Naive thymus-derived CD4-positive, alpha-beta T cell (primary cell): Measurements from ENCODE around the gene LINGO1. TPM values are rescaled to one million over a fixed set of nuclear protein-coding genes. Genes with fewer than 3 reads are reported as not detected.

ENCODE experiments used
- ATAC-seq: fragments of 150-1000 bp; cut with Tn5 transposase; 2 replicates; pipeline ENCODE4 v1.10.0; 2021; ENCODE audit warnings: mild to moderate bottlenecking, moderate library complexity
- CTCF ChIA-PET: fragments of 350-600 bp; sonication (Branson Sonifier 250); formaldehyde crosslinking; loops from one replicate; lab custom pipeline; 2021; ENCODE audit warnings: antibody characterized with exemption; lab: Charles Lee
- POLR2A ChIA-PET: fragments of 350-600 bp; sonication (Branson Sonifier 250); formaldehyde crosslinking; loops from one replicate; lab custom pipeline; 2021; ENCODE audit warnings: antibody characterized with exemption, inconsistent platforms; lab: Charles Lee
- DNase-seq, 9 donors: peaks; one replicate each; pipeline versions ENCODE4 v3.0.0 to v3.0.0-alpha.2; 2020 to 2022; ENCODE audit warnings: mixed read lengths in 1 of 9
- H3K27ac ChIP-seq: one replicate; pipeline ENCODE4 v1.7.0; 2013; ENCODE audit warnings: mild to moderate bottlenecking, low read depth, low read length, moderate library complexity
- H3K27me3 ChIP-seq, 2 donors: one replicate each; pipeline ENCODE4 v1.7.0; 2013; ENCODE audit warnings: low read length in 2 of 2, mild to moderate bottlenecking in 2 of 2, moderate library complexity in 2 of 2; ENCODE audit not compliant: control insufficient read depth in 2 of 2, insufficient read depth in 2 of 2
- H3K36me3 ChIP-seq, 3 experiments: 1 replicate in 2 of 3; 2 replicates in 1 of 3; pipeline ENCODE4 v1.7.0; 2013; ENCODE audit warnings: low read length in 3 of 3, mild to moderate bottlenecking in 3 of 3, moderate library complexity in 1 of 3; ENCODE audit not compliant: insufficient read depth in 3 of 3, control insufficient read depth in 2 of 3
- H3K4me1 ChIP-seq, 2 donors: one replicate each; pipeline ENCODE4 v1.7.0; 2013; ENCODE audit warnings: low read length in 2 of 2, mild to moderate bottlenecking in 2 of 2, moderate library complexity in 1 of 2; ENCODE audit not compliant: control insufficient read depth in 2 of 2, insufficient read depth in 2 of 2
- H3K4me3 ChIP-seq: 2 replicates; pipeline ENCODE4 v1.7.0; 2013; ENCODE audit warnings: mild to moderate bottlenecking, low read length
- H3K9me3 ChIP-seq, 3 experiments: 1 replicate in 2 of 3; 2 replicates in 1 of 3; pipeline ENCODE4 v1.7.0; 2013; ENCODE audit warnings: low read length in 3 of 3; ENCODE audit not compliant: control insufficient read depth in 2 of 3
- H3K27ac Mint-ChIP-seq, 9 donors: one replicate each; pipeline ENCODE4 v1.8.0; 2020 to 2022; ENCODE audit warnings: mixed read lengths in 9 of 9, mild to moderate bottlenecking in 8 of 9, moderate library complexity in 5 of 9, inconsistent platforms in 2 of 9
- H3K27me3 Mint-ChIP-seq, 5 donors: one replicate each; pipeline ENCODE4 v1.8.0; 2021 to 2022; ENCODE audit warnings: mixed read lengths in 5 of 5, mild to moderate bottlenecking in 1 of 5
- H3K36me3 Mint-ChIP-seq, 5 donors: one replicate each; pipeline ENCODE4 v1.8.0; 2020 to 2022; ENCODE audit warnings: mixed read lengths in 5 of 5, mild to moderate bottlenecking in 3 of 5, inconsistent platforms in 1 of 5
- H3K4me1 Mint-ChIP-seq, 7 donors: one replicate each; pipeline ENCODE4 v1.8.0; 2020 to 2022; ENCODE audit warnings: mixed read lengths in 7 of 7, mild to moderate bottlenecking in 3 of 7, inconsistent platforms in 1 of 7
- H3K4me3 Mint-ChIP-seq, 10 donors: one replicate each; pipeline ENCODE4 v1.8.0; 2020 to 2022; ENCODE audit warnings: mild to moderate bottlenecking in 10 of 10, mixed read lengths in 10 of 10, moderate library complexity in 6 of 10, inconsistent platforms in 2 of 10
- H3K9me3 Mint-ChIP-seq, 11 donors: one replicate each; pipeline ENCODE4 v1.8.0; 2020 to 2022; ENCODE audit warnings: mixed read lengths in 11 of 11, mild to moderate bottlenecking in 4 of 11, inconsistent platforms in 1 of 11, moderate library complexity in 1 of 11
- intact Hi-C, 2 donors: fragments of 100-400 bp; cut with micrococcal nuclease; formaldehyde crosslinking; loops; one replicate each; pipeline ENCODE4 v1.15.1; 2023
- polyA plus RNA-seq, 2 donors: library from polyadenylated mRNA; unstranded; fragments of 300-500 nt; fragmentation: Illumina TruSeq; gene quantifications; one replicate each; pipeline ENCODE4 v1.2.3, GENCODE V29; 2021
- total RNA-seq, 6 experiments: library from RNA in 5 of 6; stranded (reverse) in 5 of 6; gene quantifications; 1 replicate in 5 of 6; 2 replicates in 1 of 6; pipeline ENCODE4 v1.2.3 and lab custom pipeline; 2021 to 2026

Gene LINGO1
- total and polyA plus RNA-seq, 7 experiments from 2014 or later = not detected

DNA sequence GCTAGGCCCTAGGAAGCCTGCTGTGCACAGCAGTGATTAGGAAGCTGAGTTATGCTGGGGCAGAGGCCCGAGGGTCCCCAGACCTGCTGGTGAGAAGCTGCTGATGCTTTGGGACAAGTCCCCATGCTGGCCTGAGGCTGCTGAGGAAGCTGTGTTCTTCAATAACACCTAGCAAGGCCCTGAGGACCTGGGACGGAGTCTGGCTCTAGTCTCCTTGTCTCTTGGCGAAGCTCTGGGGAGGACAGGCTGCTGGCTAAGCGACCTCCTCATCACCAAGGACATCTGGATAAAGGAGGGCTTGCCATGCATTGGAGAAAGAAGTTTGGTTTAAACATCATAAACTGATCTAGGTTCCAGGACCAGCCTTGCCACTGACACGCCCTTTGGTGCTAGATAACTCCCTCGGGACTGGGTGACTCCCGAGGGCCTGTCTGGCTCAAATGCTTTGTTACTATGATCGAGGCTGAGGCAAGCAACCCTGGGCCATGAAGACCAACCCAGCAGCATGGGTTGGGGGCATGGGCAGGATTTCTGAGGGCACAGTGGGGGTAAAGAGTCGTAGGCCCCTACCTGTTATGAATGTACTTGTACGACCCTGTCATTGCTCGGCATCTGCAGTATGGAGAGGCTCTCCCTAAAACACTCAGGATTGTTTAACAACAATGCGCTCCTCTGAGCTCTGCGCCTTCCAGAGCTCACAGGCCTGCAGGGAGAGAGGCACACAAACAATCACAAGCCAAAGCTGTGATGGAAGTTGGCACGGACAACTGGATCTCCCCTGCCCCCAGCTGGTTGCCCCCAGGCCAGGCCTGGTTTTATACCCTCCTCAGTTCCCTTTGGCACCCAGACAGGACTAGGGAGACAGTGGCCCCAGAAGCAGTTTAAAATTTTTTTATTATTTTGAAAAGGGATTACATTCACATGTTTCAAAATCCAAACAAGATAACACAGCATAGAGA is 64.4 kb downstream of the LINGO1 start:
- Histone ChIP-seq H3K27ac (no peak overlapping the region), H3K27me3 (no peaks in the 10 kb centered on the region), H3K36me3 (no peaks in the 10 kb centered on the region), H3K4me3 (no peak overlapping the region), H3K9me3 (no peaks in the 10 kb centered on the region), H3K4me1 (no peaks in the 10 kb centered on the region)
- ATAC-seq (no peak), DNase-seq (no peak)
- ChIA-PET POLR2A (no interaction called here), CTCF (no interaction called here)
- Mint-ChIP-seq H3K27ac (peak overlapping the region in 1 of 9 donors; percentile 36), H3K9me3 (peaks cover 0 to 1% (median 0%) of the 10 kb centered on the region in 11 donors), H3K4me3 (no peak overlapping the region), H3K4me1 (peaks cover 0 to 6% (median 0%) of the 10 kb centered on the region in 7 donors), H3K36me3 (no peaks in the 10 kb centered on the region), H3K27me3 (peaks cover 0 to 5% (median 0%) of the 10 kb centered on the region in 5 donors)
- intact Hi-C loops = no loop called here

DNA sequence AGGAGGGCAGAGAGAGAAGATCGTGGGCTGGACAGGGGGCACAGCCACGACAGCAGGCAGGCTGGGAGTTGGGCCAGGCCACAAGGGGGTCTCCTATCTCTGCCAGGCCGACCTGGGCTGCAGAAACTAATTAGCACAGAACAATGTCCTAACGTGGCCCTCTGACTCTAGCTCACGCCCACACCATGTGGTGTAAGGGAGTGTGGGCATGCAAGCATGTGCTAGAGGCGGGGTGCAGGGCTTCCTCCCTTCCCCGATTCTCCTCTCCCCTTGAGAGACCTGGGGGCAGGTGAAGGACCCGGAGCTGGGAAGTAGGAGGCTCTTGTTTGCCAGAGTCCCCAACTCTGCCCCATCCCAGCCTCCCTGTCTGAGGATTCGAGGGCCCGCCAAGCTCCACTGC is 65.5 kb downstream of the LINGO1 start:
- H3K27ac Mint-ChIP-seq = no peak overlapping the region
- no peak overlapping the region for H3K4me3 Mint-ChIP-seq
- H3K27me3 Mint-ChIP-seq = peaks cover 0 to 5% (median 0%) of the 10 kb centered on the region in 5 donors
- no peak for ATAC-seq
- H3K36me3 Mint-ChIP-seq = no peaks in the 10 kb centered on the region
- peaks cover 0 to 6% (median 0%) of the 10 kb centered on the region in 7 donors for H3K4me1 Mint-ChIP-seq
- DNase-seq = no peak
- Histone ChIP-seq H3K4me3 (no peak overlapping the region), H3K4me1 (no peaks in the 10 kb centered on the region), H3K9me3 (no peaks in the 10 kb centered on the region), H3K36me3 (no peaks in the 10 kb centered on the region), H3K27ac (no peak overlapping the region), H3K27me3 (no peaks in the 10 kb centered on the region)
- peaks cover 0 to 1% (median 0%) of the 10 kb centered on the region in 11 donors for H3K9me3 Mint-ChIP-seq
- ChIA-PET POLR2A (no interaction called here), CTCF (no interaction called here)
- intact Hi-C loops = no loop called here

DNA sequence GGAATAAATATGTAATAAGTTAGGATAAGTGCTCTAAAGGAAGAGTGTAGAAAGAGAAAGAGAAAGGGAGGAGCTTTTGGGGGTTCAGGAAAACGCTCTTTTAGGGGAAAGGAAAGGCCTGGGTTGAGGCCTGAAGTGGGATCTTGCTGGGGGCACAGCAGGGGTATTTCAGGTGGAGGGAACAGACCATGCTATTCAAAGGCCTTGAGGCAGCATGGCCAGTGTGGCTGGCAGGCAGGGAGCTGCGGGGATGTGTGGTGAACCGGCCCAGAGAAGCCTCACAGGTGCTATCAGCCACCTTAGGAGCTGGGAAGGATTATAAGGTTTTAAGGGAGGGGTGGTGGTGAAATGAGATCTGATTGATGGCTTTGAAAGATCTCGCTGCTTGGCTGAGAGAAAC is 66.6 kb downstream of the LINGO1 start:
- POLR2A ChIA-PET = no interaction called here

DNA sequence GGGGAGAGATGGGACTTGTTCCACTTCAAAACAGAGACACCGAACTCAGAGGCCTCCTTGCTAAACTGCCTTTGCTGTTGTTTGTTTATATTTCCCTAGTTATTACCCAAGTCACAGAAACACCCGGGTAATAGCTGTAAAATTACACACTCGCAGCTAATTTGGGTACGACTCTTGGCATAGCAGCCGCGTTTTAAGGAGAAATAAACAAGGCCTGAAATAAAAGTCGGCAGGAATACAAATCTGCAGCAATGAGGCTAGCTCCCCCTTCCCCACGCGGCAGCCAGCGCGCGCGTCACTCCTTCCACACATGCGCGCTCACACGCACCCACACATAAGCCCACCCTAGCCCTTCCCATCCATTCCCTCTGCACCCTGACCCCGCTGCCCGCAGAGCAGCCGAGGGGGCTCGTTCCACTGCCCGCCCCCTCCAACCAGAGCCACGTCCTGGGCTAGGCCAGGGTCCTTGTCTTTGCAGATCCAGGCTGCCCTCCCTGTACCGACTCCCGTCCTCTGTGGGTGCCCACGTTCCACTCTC is 67.3 kb downstream of the LINGO1 start:
- Histone ChIP-seq H3K4me1 (no peaks in the 10 kb centered on the region), H3K9me3 (no peaks in the 10 kb centered on the region), H3K4me3 (no peak overlapping the region), H3K27me3 (no peaks in the 10 kb centered on the region), H3K27ac (no peak overlapping the region), H3K36me3 (no peaks in the 10 kb centered on the region)
- Mint-ChIP-seq H3K4me3 (no peak overlapping the region), H3K27ac (no peak overlapping the region), H3K4me1 (peaks cover 0 to 6% (median 0%) of the 10 kb centered on the region in 7 donors), H3K36me3 (no peaks in the 10 kb centered on the region), H3K27me3 (peaks cover 0 to 19% (median 8%) of the 10 kb centered on the region in 5 donors), H3K9me3 (peaks cover 0 to 2% (median 0%) of the 10 kb centered on the region in 11 donors)
- ChIA-PET CTCF (no interaction called here), POLR2A (no interaction called here)
- intact Hi-C loops = no loop called here
- no peak for ATAC-seq
- no peak for DNase-seq

More for the DNA sequence above, 66.6 kb downstream of the LINGO1 start:
- H3K27me3 Mint-ChIP-seq = peaks cover 0 to 13% (median 5%) of the 10 kb centered on the region in 5 donors
- H3K4me1 ChIP-seq = no peaks in the 10 kb centered on the region
- peaks cover 0 to 1% (median 0%) of the 10 kb centered on the region in 11 donors for H3K9me3 Mint-ChIP-seq
- H3K4me3 Mint-ChIP-seq = no peak overlapping the region
- H3K27me3 ChIP-seq = no peaks in the 10 kb centered on the region
- no peaks in the 10 kb centered on the region for H3K36me3 ChIP-seq
- H3K4me3 ChIP-seq = no peak overlapping the region
- H3K4me1 Mint-ChIP-seq = peaks cover 0 to 6% (median 0%) of the 10 kb centered on the region in 7 donors
- ATAC-seq (no peak), DNase-seq (no peak)
- H3K27ac ChIP-seq = no peak overlapping the region
- no peaks in the 10 kb centered on the region for H3K9me3 ChIP-seq
- CTCF ChIA-PET = no interaction called here
- intact Hi-C loops = no loop called here
- H3K27ac Mint-ChIP-seq = no peak overlapping the region
- no peaks in the 10 kb centered on the region for H3K36me3 Mint-ChIP-seq

DNA sequence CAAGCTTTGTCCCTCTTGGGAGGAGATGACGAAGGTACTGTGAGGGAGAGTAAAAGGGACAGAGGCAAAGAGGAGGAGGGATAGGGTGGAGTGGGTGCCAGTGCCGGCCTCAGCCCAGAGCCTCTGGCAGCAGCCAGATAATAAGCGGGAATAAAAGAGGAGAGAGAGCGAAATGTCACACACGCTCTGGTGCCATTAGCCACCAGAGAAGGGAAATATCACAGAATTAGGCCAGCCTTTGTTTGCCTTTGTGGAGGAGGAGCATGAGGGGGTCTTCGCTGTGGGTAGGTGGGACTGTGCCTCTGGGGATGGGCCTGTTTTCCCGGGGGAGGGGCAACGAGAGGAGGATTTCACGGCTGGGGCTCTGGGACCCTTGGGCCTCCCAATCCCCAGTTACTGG is 67.8 kb downstream of the LINGO1 start:
- Mint-ChIP-seq H3K36me3 (no peaks in the 10 kb centered on the region), H3K4me1 (peaks cover 0 to 6% (median 0%) of the 10 kb centered on the region in 7 donors), H3K27me3 (peaks cover 0 to 21% (median 11%) of the 10 kb centered on the region in 5 donors), H3K4me3 (no peak overlapping the region), H3K9me3 (peaks cover 0 to 5% (median 0%) of the 10 kb centered on the region in 11 donors), H3K27ac (no peak overlapping the region)
- Histone ChIP-seq H3K4me3 (no peak overlapping the region), H3K4me1 (no peaks in the 10 kb centered on the region), H3K9me3 (no peaks in the 10 kb centered on the region), H3K27me3 (no peaks in the 10 kb centered on the region), H3K36me3 (no peaks in the 10 kb centered on the region), H3K27ac (no peak overlapping the region)
- CTCF ChIA-PET = no interaction called here
- DNase-seq (no peak), ATAC-seq (no peak)
- POLR2A ChIA-PET = no interaction called here
- intact Hi-C loops = no loop called here

DNA sequence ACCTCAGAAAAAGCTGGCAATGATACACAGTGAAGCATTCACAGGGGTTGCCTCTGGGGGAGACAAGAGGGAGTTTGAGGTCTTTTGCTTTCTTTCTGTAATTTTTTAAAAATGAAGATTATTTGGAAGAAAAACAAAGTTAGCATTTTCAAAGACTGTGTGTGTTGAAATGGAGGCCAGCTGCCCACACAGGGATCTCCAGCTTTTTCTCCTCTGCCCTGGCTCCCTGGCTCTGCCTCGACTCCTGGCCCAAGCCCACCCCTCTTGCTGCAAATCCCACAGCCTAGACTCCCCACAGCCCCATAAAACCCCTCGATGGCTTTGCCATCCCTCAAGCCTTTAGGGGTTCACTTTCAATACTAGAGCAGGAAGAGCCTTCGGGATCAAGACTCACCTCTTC is 68.4 kb downstream of the LINGO1 start:
- Histone ChIP-seq H3K4me3 (no peak overlapping the region), H3K4me1 (no peaks in the 10 kb centered on the region), H3K27ac (no peak overlapping the region), H3K36me3 (no peaks in the 10 kb centered on the region), H3K27me3 (no peaks in the 10 kb centered on the region), H3K9me3 (no peaks in the 10 kb centered on the region)
- Mint-ChIP-seq H3K27me3 (peaks cover 0 to 27% (median 14%) of the 10 kb centered on the region in 5 donors), H3K27ac (no peak overlapping the region), H3K4me3 (no peak overlapping the region), H3K36me3 (no peaks in the 10 kb centered on the region), H3K4me1 (peaks cover 0 to 4% (median 0%) of the 10 kb centered on the region in 7 donors), H3K9me3 (peaks cover 0 to 5% (median 0%) of the 10 kb centered on the region in 11 donors)
- intact Hi-C loops = no loop called here
- DNase-seq (no peak), ATAC-seq (no peak)
- ChIA-PET POLR2A (no interaction called here), CTCF (no interaction called here)
